Panc1 (cell line): ENCODE measurements around the gene SYT4. TPM values are rescaled to one million over a fixed set of nuclear protein-coding genes. Genes with fewer than 3 reads are reported as not detected.
A peak's percentile ranks its signal among the peaks of the same experiment; 100 is the strongest.

ENCODE experiments used
- ATAC-seq: fragments of 200-7000 bp; cut with Tn5 transposase; 2 replicates; pipeline ENCODE4 v1.9.1; 2020; ENCODE audit warnings: mild to moderate bottlenecking, moderate library complexity
- BruUV-seq: library from RNA; stranded (reverse); fragments of 400-500 nt; replicated peaks from 2 replicates; lab custom pipeline; 2021; lab: Mats Ljungman, UMichigan
- CTCF ChIA-PET: fragments of 300-600 bp; sonication (Branson Sonifier 250); formaldehyde crosslinking; loops from one replicate; lab custom pipeline; 2022; ENCODE audit warnings: antibody characterized with exemption; lab: Charles Lee
- POLR2A ChIA-PET: fragments of 300-600 bp; sonication (Branson Sonifier 250); formaldehyde crosslinking; loops from one replicate; lab custom pipeline; 2022; ENCODE audit warnings: antibody characterized with exemption; lab: Charles Lee
- DNase-seq: peaks from one replicate; pipeline ENCODE4 v3.0.0-alpha.2; 2010; ENCODE audit warnings: low read depth, low spot score
- H3K27ac ChIP-seq: 2 replicates; pipeline ENCODE4 v1.5.1; 2011; ENCODE audit warnings: mild to moderate bottlenecking, low read length, inconsistent platforms
- H3K27me3 ChIP-seq: fragments of 200-500 bp; sonication (Bioruptor generic); 2 replicates; pipeline ENCODE4 v1.6.0; 2014; ENCODE audit warnings: low read length, inconsistent platforms; ENCODE audit not compliant: control insufficient read depth, insufficient read depth
- H3K36me3 ChIP-seq: fragments of 200-500 bp; sonication (Bioruptor generic); 2 replicates; pipeline ENCODE4 v1.5.1; 2014; ENCODE audit warnings: inconsistent platforms, mild to moderate bottlenecking, low read length, moderate library complexity; ENCODE audit not compliant: control insufficient read depth, insufficient read depth
- H3K4me1 ChIP-seq: 2 replicates; pipeline ENCODE4 v1.5.1; 2011; ENCODE audit warnings: inconsistent platforms, mild to moderate bottlenecking, low read length, moderate library complexity; ENCODE audit not compliant: control insufficient read depth, insufficient read depth
- H3K4me3 ChIP-seq, 2 experiments: 2 replicates each; pipeline ENCODE4 v1.5.1; 2011 to 2012; ENCODE audit warnings: low read depth in 2 of 2, low read length in 2 of 2, mild to moderate bottlenecking in 2 of 2, inconsistent platforms in 1 of 2, moderate library complexity in 1 of 2
- H3K9me3 ChIP-seq: fragments of 200-500 bp; sonication (Bioruptor generic); 2 replicates; pipeline ENCODE4 v1.5.1; 2014; ENCODE audit warnings: low read depth, mild to moderate bottlenecking, inconsistent platforms, low read length, moderate library complexity; ENCODE audit not compliant: control insufficient read depth, insufficient read depth
- POLR2AphosphoS5 ChIP-seq: IDR thresholded peaks from 2 replicates; pipeline ENCODE4 v1.6.1; 2012; ENCODE audit warnings: mild to moderate bottlenecking, low read depth, low read length, moderate library complexity
- SIN3A ChIP-seq: IDR thresholded peaks from 2 replicates; pipeline ENCODE4 v1.6.1; 2012; ENCODE audit warnings: low read depth, mild to moderate bottlenecking, low read length, moderate library complexity, borderline replicate concordance; ENCODE audit not compliant: insufficient read depth
- TCF7L2 ChIP-seq: IDR thresholded peaks from 2 replicates; pipeline ENCODE4 v1.6.1; 2011; ENCODE audit warnings: mild to moderate bottlenecking, low read depth, low read length, inconsistent platforms
- in situ Hi-C: cut with HindIII; loops from 2 replicates; pipeline ENCODE4 v1.10.0; 2016; ENCODE audit warnings: low sequenced_read_pairs, low pct_unique_long_range_greater_than_20kb
- intact Hi-C: fragments of 100-400 bp; cut with micrococcal nuclease; formaldehyde crosslinking; loops from one replicate; pipeline ENCODE4 v1.10.0; 2022; ENCODE audit not compliant: unreplicated experiment
- total RNA-seq: library from RNA; stranded (reverse); gene quantifications from one replicate; pipeline ENCODE4 v1.2.1, GENCODE V29; 2021; ENCODE audit not compliant: unreplicated experiment
- TF ChIP-seq, protein P1 (sequence below), 2 experiments: IDR thresholded peaks; 2 replicates each; pipeline ENCODE4 v1.6.1; 2011 to 2012; ENCODE audit warnings: low read depth in 2 of 2, control low read depth in 1 of 2, low read length in 1 of 2, mild to moderate bottlenecking in 1 of 2, moderate library complexity in 1 of 2; ENCODE audit not compliant: insufficient read depth in 1 of 2
- TF ChIP-seq, protein P2 (sequence below): fragments of 450-650 bp; IDR thresholded peaks from 2 replicates; pipeline ENCODE4 v1.5.1; 2017; ENCODE audit warnings: mild to moderate bottlenecking

The SYT4 gene
- total RNA-seq, 1 experiment from 2014 or later: not detected

DNA sequence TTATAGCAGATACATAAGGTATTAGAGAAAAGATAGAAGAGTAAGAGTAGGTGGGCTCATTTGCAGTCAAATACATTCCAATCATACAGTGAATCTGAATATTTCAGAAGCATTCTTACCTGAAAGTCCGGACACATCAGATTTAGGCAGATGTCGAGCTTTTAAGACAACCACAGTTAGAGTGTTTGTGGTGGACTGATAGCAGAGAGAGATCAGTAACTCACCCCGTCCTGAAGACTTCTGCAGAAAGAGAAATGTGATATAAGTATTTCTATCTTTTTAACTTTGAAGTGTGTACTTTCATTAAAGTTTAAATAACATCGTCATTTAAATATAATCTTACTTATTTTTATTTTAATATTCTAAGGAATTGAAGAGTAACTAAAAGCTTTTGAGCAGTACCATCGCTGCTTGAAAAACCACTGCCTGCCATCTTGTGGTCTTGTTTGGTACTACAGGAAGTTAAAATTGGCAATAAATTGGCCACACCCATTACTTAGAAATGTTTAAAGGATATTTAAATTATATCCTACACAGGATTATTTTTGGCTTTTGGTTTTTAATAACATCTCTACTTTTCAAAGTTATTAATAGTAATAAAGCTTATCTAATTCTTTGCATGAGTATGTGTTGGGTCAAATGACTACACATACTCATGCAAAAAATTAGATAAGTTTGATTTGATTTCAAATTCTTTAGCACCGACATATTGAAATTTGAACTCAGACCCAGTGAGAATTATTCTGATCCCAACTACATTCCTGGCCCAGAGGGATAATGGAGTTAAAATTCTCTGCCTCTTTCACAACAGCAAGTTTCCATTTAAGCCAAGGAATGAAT lies 5.5 kb downstream of the SYT4 start:
- Histone ChIP-seq H3K4me3 (no peak overlapping the region), H3K27ac (no peak overlapping the region), H3K36me3 (no peaks in the 10 kb centered on the region), H3K27me3 (no peaks in the 10 kb centered on the region), H3K9me3 (no peaks in the 10 kb centered on the region), H3K4me1 (no peaks in the 10 kb centered on the region)
- intact Hi-C loops: loop anchor here (5.0 to 10.0 kb wide), 3 partner anchors 675 to 1157 kb away; no protein-coding TSS in a partner anchor
- no TSS peak for BruUV-seq
- DNase-seq (peak; percentile 32), ATAC-seq (no peak)
- TF ChIP-seq, protein P1, sequence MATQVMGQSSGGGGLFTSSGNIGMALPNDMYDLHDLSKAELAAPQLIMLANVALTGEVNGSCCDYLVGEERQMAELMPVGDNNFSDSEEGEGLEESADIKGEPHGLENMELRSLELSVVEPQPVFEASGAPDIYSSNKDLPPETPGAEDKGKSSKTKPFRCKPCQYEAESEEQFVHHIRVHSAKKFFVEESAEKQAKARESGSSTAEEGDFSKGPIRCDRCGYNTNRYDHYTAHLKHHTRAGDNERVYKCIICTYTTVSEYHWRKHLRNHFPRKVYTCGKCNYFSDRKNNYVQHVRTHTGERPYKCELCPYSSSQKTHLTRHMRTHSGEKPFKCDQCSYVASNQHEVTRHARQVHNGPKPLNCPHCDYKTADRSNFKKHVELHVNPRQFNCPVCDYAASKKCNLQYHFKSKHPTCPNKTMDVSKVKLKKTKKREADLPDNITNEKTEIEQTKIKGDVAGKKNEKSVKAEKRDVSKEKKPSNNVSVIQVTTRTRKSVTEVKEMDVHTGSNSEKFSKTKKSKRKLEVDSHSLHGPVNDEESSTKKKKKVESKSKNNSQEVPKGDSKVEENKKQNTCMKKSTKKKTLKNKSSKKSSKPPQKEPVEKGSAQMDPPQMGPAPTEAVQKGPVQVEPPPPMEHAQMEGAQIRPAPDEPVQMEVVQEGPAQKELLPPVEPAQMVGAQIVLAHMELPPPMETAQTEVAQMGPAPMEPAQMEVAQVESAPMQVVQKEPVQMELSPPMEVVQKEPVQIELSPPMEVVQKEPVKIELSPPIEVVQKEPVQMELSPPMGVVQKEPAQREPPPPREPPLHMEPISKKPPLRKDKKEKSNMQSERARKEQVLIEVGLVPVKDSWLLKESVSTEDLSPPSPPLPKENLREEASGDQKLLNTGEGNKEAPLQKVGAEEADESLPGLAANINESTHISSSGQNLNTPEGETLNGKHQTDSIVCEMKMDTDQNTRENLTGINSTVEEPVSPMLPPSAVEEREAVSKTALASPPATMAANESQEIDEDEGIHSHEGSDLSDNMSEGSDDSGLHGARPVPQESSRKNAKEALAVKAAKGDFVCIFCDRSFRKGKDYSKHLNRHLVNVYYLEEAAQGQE (IDR thresholded peaks at IDR 0.05; ENCODE audit: insufficient read depth in 1 of 2, low read depth in 2 of 2, low read length in 1 of 2): no peak
- TF ChIP-seq, protein P2, sequence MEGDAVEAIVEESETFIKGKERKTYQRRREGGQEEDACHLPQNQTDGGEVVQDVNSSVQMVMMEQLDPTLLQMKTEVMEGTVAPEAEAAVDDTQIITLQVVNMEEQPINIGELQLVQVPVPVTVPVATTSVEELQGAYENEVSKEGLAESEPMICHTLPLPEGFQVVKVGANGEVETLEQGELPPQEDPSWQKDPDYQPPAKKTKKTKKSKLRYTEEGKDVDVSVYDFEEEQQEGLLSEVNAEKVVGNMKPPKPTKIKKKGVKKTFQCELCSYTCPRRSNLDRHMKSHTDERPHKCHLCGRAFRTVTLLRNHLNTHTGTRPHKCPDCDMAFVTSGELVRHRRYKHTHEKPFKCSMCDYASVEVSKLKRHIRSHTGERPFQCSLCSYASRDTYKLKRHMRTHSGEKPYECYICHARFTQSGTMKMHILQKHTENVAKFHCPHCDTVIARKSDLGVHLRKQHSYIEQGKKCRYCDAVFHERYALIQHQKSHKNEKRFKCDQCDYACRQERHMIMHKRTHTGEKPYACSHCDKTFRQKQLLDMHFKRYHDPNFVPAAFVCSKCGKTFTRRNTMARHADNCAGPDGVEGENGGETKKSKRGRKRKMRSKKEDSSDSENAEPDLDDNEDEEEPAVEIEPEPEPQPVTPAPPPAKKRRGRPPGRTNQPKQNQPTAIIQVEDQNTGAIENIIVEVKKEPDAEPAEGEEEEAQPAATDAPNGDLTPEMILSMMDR: peak; percentile 53; the same call in 1 of the 2 replicates
- CTCF ChIA-PET: interaction anchor here (0.7 kb wide), 2 partner anchors 633 to 1218 kb away, joined by 3 read pairs; no protein-coding TSS in a partner anchor
- POLR2A ChIA-PET: no interaction called here
- in situ Hi-C loops: no loop called here

GRCh38 chr18:43267818-43268217 lies 9.5 kb downstream of the SYT4 start:
- in situ Hi-C loops: no loop called here
- Histone ChIP-seq H3K27me3 (no peaks in the 10 kb centered on the region), H3K9me3 (no peaks in the 10 kb centered on the region), H3K27ac (no peak overlapping the region), H3K36me3 (no peaks in the 10 kb centered on the region), H3K4me1 (no peaks in the 10 kb centered on the region), H3K4me3 (no peak overlapping the region)
- ChIA-PET CTCF (no interaction called here), POLR2A (no interaction called here)
- no TSS peak for BruUV-seq
- TF ChIP-seq, protein P1 (IDR thresholded peaks at IDR 0.05; ENCODE audit: insufficient read depth in 1 of 2, low read depth in 2 of 2, low read length in 1 of 2): no peak
- TF ChIP-seq POLR2AphosphoS5: no peak
- TF ChIP-seq SIN3A: no peak
- TF ChIP-seq, protein P2: no peak
- no peak for TF ChIP-seq TCF7L2
- intact Hi-C loops: no loop called here
- no peak for ATAC-seq
- no peak for DNase-seq
